CD14-positive monocyte (primary cell): Measurements from ENCODE around the gene MYO1E. TPM values are rescaled to one million over a fixed set of nuclear protein-coding genes. Genes with fewer than 3 reads are reported as not detected.

Experiments used
- DNase-seq, 3 donors: peaks; one replicate each; pipeline ENCODE4 v3.0.0-alpha.2; 2011 to 2022
- H2AFZ ChIP-seq: 2 replicates; pipeline ENCODE4 v1.6.0; 2012; ENCODE audit warnings: mild to moderate bottlenecking, low read depth, low read length, inconsistent platforms; ENCODE audit not compliant: insufficient read depth, poor library complexity, severe bottlenecking
- H3K27ac ChIP-seq, 2 donors: 1 replicate in 1 of 2; 2 replicates in 1 of 2; pipeline ENCODE4 v1.5.1; 2012 to 2013; ENCODE audit warnings: low read length in 2 of 2, control low read depth in 1 of 2, inconsistent platforms in 1 of 2, low read depth in 1 of 2, mild to moderate bottlenecking in 1 of 2
- H3K27me3 ChIP-seq, 2 donors: one replicate each; pipeline versions ENCODE4 v1.6.0 to v1.6.1; 2011 to 2013; ENCODE audit warnings: low read length in 2 of 2; ENCODE audit not compliant: control insufficient read depth in 2 of 2, insufficient read depth in 2 of 2
- H3K36me3 ChIP-seq, 2 donors: replicated peaks in 1 of 2; 1 replicate in 1 of 2; 2 replicates in 1 of 2; pipeline versions ENCODE4 v1.5.1 to v1.6.1; 2012 to 2013; ENCODE audit warnings: low read length in 2 of 2, control low read depth in 1 of 2, inconsistent platforms in 1 of 2, mild to moderate bottlenecking in 1 of 2; ENCODE audit not compliant: insufficient read depth in 2 of 2, control insufficient read depth in 1 of 2
- H3K4me1 ChIP-seq, 2 donors: 1 replicate in 1 of 2; 2 replicates in 1 of 2; pipeline versions ENCODE4 v1.5.1 to v1.6.1; 2012 to 2013; ENCODE audit warnings: low read length in 2 of 2, control low read depth in 1 of 2, inconsistent platforms in 1 of 2, mild to moderate bottlenecking in 1 of 2, moderate library complexity in 1 of 2; ENCODE audit not compliant: insufficient read depth in 2 of 2, control insufficient read depth in 1 of 2
- H3K4me2 ChIP-seq: replicated peaks from 2 replicates; pipeline ENCODE3; 2012; ENCODE audit warnings: low read length, moderate library complexity, mild to moderate bottlenecking; ENCODE audit not compliant: poor library complexity, severe bottlenecking; ENCODE audit errors: extremely low read depth
- H3K4me3 ChIP-seq, 3 experiments: fragments of 200-600 bp in 1 of 3; sonication (generic) in 1 of 3; replicated peaks in 1 of 3; 1 replicate in 2 of 3; 2 replicates in 1 of 3; pipeline ENCODE4 v1.5.1; 2011 to 2013; ENCODE audit warnings: low read length in 3 of 3, mild to moderate bottlenecking in 3 of 3, control low read depth in 2 of 3, low read depth in 2 of 3, inconsistent platforms in 1 of 3, moderate library complexity in 1 of 3
- H3K79me2 ChIP-seq: 2 replicates; pipeline ENCODE4 v1.6.0; 2012; ENCODE audit warnings: mild to moderate bottlenecking, control low read depth, inconsistent platforms, low read length, moderate library complexity; ENCODE audit not compliant: insufficient read depth
- H3K9ac ChIP-seq: 2 replicates; pipeline ENCODE4 v1.6.0; 2017; ENCODE audit warnings: low read length, mild to moderate bottlenecking; ENCODE audit not compliant: insufficient read depth, poor library complexity, severe bottlenecking
- H3K9me3 ChIP-seq, 2 donors: replicated peaks in 1 of 2; 1 replicate in 1 of 2; 2 replicates in 1 of 2; pipeline versions ENCODE4 v1.5.1 to v1.6.1; 2012 to 2013; ENCODE audit warnings: low read length in 2 of 2, control low read depth in 1 of 2; ENCODE audit not compliant: control insufficient read depth in 1 of 2, insufficient read depth in 1 of 2
- H4K20me1 ChIP-seq: 2 replicates; pipeline ENCODE4 v1.6.0; 2012; ENCODE audit warnings: mild to moderate bottlenecking, low read length, control low read depth, moderate library complexity; ENCODE audit not compliant: insufficient read depth
- H3K27ac Mint-ChIP-seq, 7 donors: one replicate each; pipeline ENCODE4 v1.8.0; 2020; ENCODE audit warnings: mild to moderate bottlenecking in 7 of 7, mixed read lengths in 7 of 7, moderate library complexity in 6 of 7, inconsistent platforms in 2 of 7
- H3K27me3 Mint-ChIP-seq, 3 donors: one replicate each; pipeline ENCODE4 v1.8.0; 2021 to 2022; ENCODE audit warnings: low read depth in 3 of 3, mild to moderate bottlenecking in 3 of 3, mixed read lengths in 3 of 3, moderate library complexity in 3 of 3, inconsistent platforms in 1 of 3
- H3K36me3 Mint-ChIP-seq, 2 donors: one replicate each; pipeline ENCODE4 v1.8.0; 2020; ENCODE audit warnings: mixed read lengths in 2 of 2, inconsistent platforms in 1 of 2, mild to moderate bottlenecking in 1 of 2
- H3K4me1 Mint-ChIP-seq: one replicate; pipeline ENCODE4 v1.8.0; 2020; ENCODE audit warnings: mild to moderate bottlenecking, mixed read lengths
- H3K4me3 Mint-ChIP-seq, 2 donors: one replicate each; pipeline ENCODE4 v1.8.0; 2020; ENCODE audit warnings: mild to moderate bottlenecking in 2 of 2, mixed read lengths in 2 of 2, moderate library complexity in 1 of 2
- H3K9me3 Mint-ChIP-seq, 7 donors: one replicate each; pipeline ENCODE4 v1.8.0; 2020 to 2022; ENCODE audit warnings: mixed read lengths in 7 of 7, mild to moderate bottlenecking in 6 of 7, moderate library complexity in 6 of 7, inconsistent platforms in 2 of 7
- WGBS: methylation state at CpG from one replicate; pipeline ENCODE4 v1.1.5; 2013; ENCODE audit warnings: missing lambda C conversion rate; ENCODE audit not compliant: insufficient coverage; 5-methylcytosine and 5-hydroxymethylcytosine counted together
- intact Hi-C, 2 donors: fragments of 100-400 bp; cut with micrococcal nuclease; formaldehyde crosslinking; loops; one replicate each; pipeline versions ENCODE4 v1.15.0 to v1.15.1; 2023
- polyA plus RNA-seq, 3 donors: library from polyadenylated mRNA; depleted of rRNA in 1 of 3; unstranded in 2 of 3; stranded (reverse) in 1 of 3; fragments of 300-500 nt in 2 of 3; fragments of >200 nt in 1 of 3; fragmentation: Illumina TruSeq in 2 of 3; gene quantifications; 1 replicate in 2 of 3; 2 replicates in 1 of 3; pipeline ENCODE4 v1.2.3, GENCODE V29; 2012 to 2021
- TF ChIP-seq, protein P1 (sequence below): fragments of 200-600 bp; IDR thresholded peaks from one replicate; pipeline ENCODE4 v1.8.0; 2022; ENCODE audit warnings: antibody characterized with exemption, mild to moderate bottlenecking

MYO1E gene
- polyA plus RNA-seq, 3 donors: 5.5 to 16.2 (median 6.2) TPM

DNA sequence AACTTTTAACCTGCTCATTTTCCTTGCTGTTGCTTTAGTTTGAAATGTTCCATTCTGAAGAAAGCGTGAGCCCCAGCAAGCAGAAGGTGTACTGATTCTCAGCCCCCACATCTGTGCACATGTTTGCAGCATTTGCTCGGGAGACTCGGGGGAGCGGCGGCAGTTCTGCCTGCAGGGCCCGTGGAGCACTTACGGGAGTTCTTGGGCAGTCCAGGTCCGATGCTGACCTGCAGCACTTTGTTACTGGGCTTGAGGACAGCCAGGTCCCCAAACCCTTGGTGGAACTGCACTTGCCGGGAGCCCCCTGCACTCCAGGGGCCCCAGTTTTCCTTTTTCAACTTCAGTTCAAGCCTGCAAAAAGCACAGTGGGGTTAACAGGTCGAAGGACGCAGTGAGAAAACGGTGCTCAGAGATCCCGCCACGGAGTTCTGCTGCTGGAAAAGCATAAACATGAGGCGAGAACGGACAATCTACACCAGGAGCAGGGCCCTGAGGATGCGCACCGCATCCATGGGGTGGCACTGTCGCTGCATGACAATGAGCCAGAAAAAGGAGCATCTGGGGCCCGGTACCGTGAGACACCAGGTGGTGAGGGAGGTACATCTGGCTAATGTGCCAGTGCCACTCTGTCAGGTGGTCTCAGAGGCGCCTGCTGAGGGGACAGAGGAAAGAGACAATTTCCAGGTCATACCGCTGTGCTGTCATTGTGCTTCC lies 211.6 kb downstream of the MYO1E start:
- H3K4me3 Mint-ChIP-seq: no peak overlapping the region
- Histone ChIP-seq H3K4me2 (no peak overlapping the region), H3K79me2 (no peaks in the 10 kb centered on the region), H3K27ac (no peak overlapping the region), H2AFZ (no peak overlapping the region), H3K4me1 (peaks cover 10 to 12% of the 10 kb centered on the region in 2 donors), H3K27me3 (no peaks in the 10 kb centered on the region), H3K9me3 (no peaks in the 10 kb centered on the region), H3K9ac (no peak overlapping the region), H3K4me3 (no peak overlapping the region), H3K36me3 (peaks cover 28 to 45% of the 10 kb centered on the region in 2 donors), H4K20me1 (no peaks in the 10 kb centered on the region)
- H3K4me1 Mint-ChIP-seq: peaks cover 18% of the 10 kb centered on the region
- intact Hi-C loops: loop anchor here in 1 of 2 donors (10.0 kb wide), 1 partner anchor 334 kb away; no protein-coding TSS in a partner anchor
- no peak overlapping the region for H3K27ac Mint-ChIP-seq
- TF ChIP-seq, protein P1, sequence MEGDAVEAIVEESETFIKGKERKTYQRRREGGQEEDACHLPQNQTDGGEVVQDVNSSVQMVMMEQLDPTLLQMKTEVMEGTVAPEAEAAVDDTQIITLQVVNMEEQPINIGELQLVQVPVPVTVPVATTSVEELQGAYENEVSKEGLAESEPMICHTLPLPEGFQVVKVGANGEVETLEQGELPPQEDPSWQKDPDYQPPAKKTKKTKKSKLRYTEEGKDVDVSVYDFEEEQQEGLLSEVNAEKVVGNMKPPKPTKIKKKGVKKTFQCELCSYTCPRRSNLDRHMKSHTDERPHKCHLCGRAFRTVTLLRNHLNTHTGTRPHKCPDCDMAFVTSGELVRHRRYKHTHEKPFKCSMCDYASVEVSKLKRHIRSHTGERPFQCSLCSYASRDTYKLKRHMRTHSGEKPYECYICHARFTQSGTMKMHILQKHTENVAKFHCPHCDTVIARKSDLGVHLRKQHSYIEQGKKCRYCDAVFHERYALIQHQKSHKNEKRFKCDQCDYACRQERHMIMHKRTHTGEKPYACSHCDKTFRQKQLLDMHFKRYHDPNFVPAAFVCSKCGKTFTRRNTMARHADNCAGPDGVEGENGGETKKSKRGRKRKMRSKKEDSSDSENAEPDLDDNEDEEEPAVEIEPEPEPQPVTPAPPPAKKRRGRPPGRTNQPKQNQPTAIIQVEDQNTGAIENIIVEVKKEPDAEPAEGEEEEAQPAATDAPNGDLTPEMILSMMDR: peak; percentile 59
- DNase-seq: no peak
- H3K9me3 Mint-ChIP-seq: peaks cover 0 to 5% (median 0%) of the 10 kb centered on the region in 7 donors
- peaks cover 0 to 2% (median 1%) of the 10 kb centered on the region in 3 donors for H3K27me3 Mint-ChIP-seq
- H3K36me3 Mint-ChIP-seq: peaks cover 40 to 60% of the 10 kb centered on the region in 2 donors
- WGBS: 96% methylated on average over 23 of the region's 23 CpGs

DNA sequence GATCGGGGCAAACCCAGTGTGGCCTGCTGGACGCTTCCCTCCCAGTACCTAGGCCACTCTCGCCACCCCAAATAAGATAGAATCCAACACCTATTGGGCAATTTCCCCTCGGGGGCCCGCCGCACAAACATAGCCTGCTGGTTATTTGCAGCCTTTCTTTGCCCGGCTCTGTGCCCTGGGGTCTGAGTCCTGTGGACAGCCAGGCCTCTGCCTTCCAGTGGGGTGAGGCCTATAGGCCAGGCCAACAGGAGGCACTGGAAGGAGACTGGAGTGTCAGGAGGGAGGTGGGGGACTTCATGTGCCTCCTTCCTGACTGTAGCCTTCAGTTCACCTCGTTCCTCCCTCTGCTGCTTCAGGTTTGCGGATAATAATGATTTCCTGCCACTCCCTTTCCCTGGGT lies 213.5 kb downstream of the MYO1E start:
- H3K4me3 ChIP-seq: no peak overlapping the region
- WGBS: 3% methylated on average over 5 of the region's 9 CpGs
- peaks cover 39 to 56% of the 10 kb centered on the region in 2 donors for H3K36me3 ChIP-seq
- no peaks in the 10 kb centered on the region for H3K9me3 ChIP-seq
- H2AFZ ChIP-seq: peak overlapping the region; percentile 64
- no peak for DNase-seq
- Mint-ChIP-seq H3K4me1 (peaks cover 13% of the 10 kb centered on the region), H3K27me3 (peaks cover 0 to 2% (median 1%) of the 10 kb centered on the region in 3 donors), H3K27ac (peak overlapping the region in 4 of 7 donors; percentile 7 to 83 (median 60)), H3K36me3 (peaks cover 43 to 65% of the 10 kb centered on the region in 2 donors), H3K4me3 (peak overlapping the region in 1 of 2 donors; percentile 48), H3K9me3 (peaks cover 0 to 1% (median 0%) of the 10 kb centered on the region in 7 donors)
- H4K20me1 ChIP-seq: no peaks in the 10 kb centered on the region
- intact Hi-C loops: loop anchor here in 1 of 2 donors (10.0 kb wide), 1 partner anchor 336 kb away; no protein-coding TSS in a partner anchor
- H3K79me2 ChIP-seq: no peaks in the 10 kb centered on the region
- peak overlapping the region in 1 of 2 donors; percentile 51 for H3K27ac ChIP-seq
- no peaks in the 10 kb centered on the region for H3K27me3 ChIP-seq
- TF ChIP-seq, protein P1: no peak
- peak overlapping the region; percentile 14 for H3K4me2 ChIP-seq
- peak overlapping the region; percentile 49 for H3K9ac ChIP-seq
- H3K4me1 ChIP-seq: peaks cover 10 to 12% of the 10 kb centered on the region in 2 donors
